HepG2 (cell line): ENCODE data around the gene SLC25A47. TPM values are rescaled to one million over a fixed set of nuclear protein-coding genes. Genes with fewer than 3 reads are reported as not detected.

Source experiments
- ATAC-seq: fragments of 200-7000 bp; cut with Tn5 transposase; 3 replicates; pipeline ENCODE4 v1.9.1; 2020; ENCODE audit warnings: mild to moderate bottlenecking, moderate library complexity
- BruUV-seq: library from RNA; stranded (reverse); fragments of 400-500 nt; replicated peaks from 2 replicates; lab custom pipeline; 2021; lab: Mats Ljungman, UMichigan
- CTCF ChIA-PET: fragments of 300-600 bp; formaldehyde crosslinking; extraction: SDS; loops from one replicate; lab custom pipeline; 2021; ENCODE audit warnings: low total read pairs, inconsistent platforms, low intra/inter-chr PET ratio; lab: Yijun Ruan, JAX
- POLR2A ChIA-PET: fragments of 350-600 bp; sonication (Branson Sonifier 250); formaldehyde crosslinking; loops from one replicate; lab custom pipeline; 2020; ENCODE audit warnings: antibody characterized with exemption, inconsistent platforms; lab: Yijun Ruan, JAX
- DNase-seq: peaks from one replicate; pipeline ENCODE4 v3.0.0-alpha.2; 2015; ENCODE audit warnings: low spot score
- FAIRE-seq: peaks from 3 replicates; lab custom pipeline; 2011; peaks lifted over from hg19 to GRCh38; lab: Jason Lieb, UNC
- H2AFZ ChIP-seq: one replicate; pipeline ENCODE4 v1.6.1; 2011; ENCODE audit warnings: low read length, inconsistent platforms
- H3K27ac ChIP-seq: fragments of 300-600 bp; 3 replicates; pipeline ENCODE4 v1.8.0; 2011; ENCODE audit warnings: mixed run types, mild to moderate bottlenecking, mixed read lengths, low read length, inconsistent platforms; ENCODE audit not compliant: insufficient read depth; ENCODE audit errors: extremely low read length
- H3K27me3 ChIP-seq, 2 experiments: fragments of 200-600 bp in 1 of 2; 2 replicates in 1 of 2; 3 replicates in 1 of 2; pipeline versions ENCODE4 v1.6.0 to v1.8.0; 2011; ENCODE audit warnings: low read length in 2 of 2, mild to moderate bottlenecking in 2 of 2, moderate library complexity in 2 of 2, inconsistent platforms in 1 of 2; ENCODE audit not compliant: insufficient read depth in 2 of 2, control insufficient read depth in 1 of 2
- H3K36me3 ChIP-seq, 2 experiments: fragments of 200-600 bp in 1 of 2; replicated peaks in 1 of 2; 2 replicates in 1 of 2; 3 replicates in 1 of 2; pipeline versions ENCODE4 v1.5.1 to v1.8.0; 2011; ENCODE audit warnings: low read length in 2 of 2, inconsistent platforms in 1 of 2; ENCODE audit not compliant: insufficient read depth in 2 of 2, control insufficient read depth in 1 of 2
- H3K4me1 ChIP-seq: 2 replicates; pipeline ENCODE4 v1.5.1; 2012; ENCODE audit warnings: low read length, inconsistent platforms; ENCODE audit not compliant: insufficient read depth
- H3K4me2 ChIP-seq: 2 replicates; pipeline ENCODE4 v1.6.0; 2011; ENCODE audit warnings: low read depth, low read length, inconsistent platforms
- H3K4me3 ChIP-seq, 3 experiments: fragments of 200-600 bp in 1 of 3; sonication (generic), shearing (Covaris generic) in 1 of 3; replicated peaks in 1 of 3; 2 replicates each; pipeline ENCODE4 v1.5.1; 2011 to 2016; ENCODE audit warnings: low read length in 3 of 3, inconsistent platforms in 2 of 3, low read depth in 2 of 3, mild to moderate bottlenecking in 2 of 3, control low read depth in 1 of 3, mixed read lengths in 1 of 3; ENCODE audit not compliant: insufficient read depth in 1 of 3
- H3K79me2 ChIP-seq: one replicate; pipeline ENCODE4 v1.6.1; 2011; ENCODE audit warnings: low read length, inconsistent platforms; ENCODE audit not compliant: insufficient read depth
- H3K9ac ChIP-seq: 2 replicates; pipeline ENCODE4 v1.6.0; 2011; ENCODE audit warnings: mild to moderate bottlenecking, low read depth, low read length, inconsistent platforms; ENCODE audit not compliant: insufficient read depth
- H3K9me3 ChIP-seq: 2 replicates; pipeline ENCODE4 v1.5.1; 2012; ENCODE audit warnings: mild to moderate bottlenecking, low read length
- H4K20me1 ChIP-seq: 2 replicates; pipeline ENCODE4 v1.6.0; 2011; ENCODE audit warnings: inconsistent platforms, mild to moderate bottlenecking, low read length, moderate library complexity; ENCODE audit not compliant: insufficient read depth
- MTA1 ChIP-seq: sonication (generic); formaldehyde crosslinking; IDR thresholded peaks from 2 replicates; pipeline ENCODE4 v1.4.0; 2020; ENCODE audit warnings: missing genetic modification reagents, mild to moderate bottlenecking, borderline replicate concordance
- SCMH1 ChIP-seq: sonication (generic); formaldehyde crosslinking; IDR thresholded peaks from 2 replicates; pipeline ENCODE4 v1.9.0; 2021; ENCODE audit warnings: missing genetic modification reagents, mild to moderate bottlenecking, borderline replicate concordance
- ZBTB44 ChIP-seq: sonication (generic); formaldehyde crosslinking; IDR thresholded peaks from 2 replicates; pipeline ENCODE4 v1.4.0; 2020; ENCODE audit warnings: missing genetic modification reagents
- WGBS: methylation state at CpG from one replicate; pipeline ENCODE4 v1.1.6; 2017; ENCODE audit warnings: low lambda C conversion rate; 5-methylcytosine and 5-hydroxymethylcytosine counted together
- in situ Hi-C: cut with HindIII; loops from 2 replicates; pipeline ENCODE4 v1.10.0; 2017; ENCODE audit warnings: low pct_unique_long_range_greater_than_20kb; ENCODE audit not compliant: extremely low pct_ligation_motif_present
- intact Hi-C: fragments of 100-400 bp; cut with micrococcal nuclease; formaldehyde crosslinking; loops from one replicate; pipeline ENCODE4 v1.10.0; 2022; ENCODE audit not compliant: unreplicated experiment
- polyA plus RNA-seq, 8 experiments: library from polyadenylated mRNA; depleted of rRNA in 3 of 8; stranded (reverse) in 7 of 8; unstranded in 1 of 8; fragments of >200 nt; fragmentation: Illumina TruSeq in 4 of 8; extraction: Trizol in 4 of 8; gene quantifications; 2 replicates each; pipeline versions ENCODE4 v1.2.1 to v1.2.3, GENCODE V29; 2011 to 2016; ENCODE audit warnings: low read depth in 4 of 8, missing spikeins in 1 of 8, mixed read lengths in 1 of 8; ENCODE audit not compliant: insufficient read depth in 1 of 8
- total RNA-seq, 5 experiments: library from RNA; depleted of rRNA; stranded (reverse); fragments of >200 nt; fragmentation: Illumina TruSeq; extraction: Trizol; gene quantifications; 2 replicates each; pipeline ENCODE4 v1.2.3, GENCODE V29; 2016; ENCODE audit warnings: low read depth in 1 of 5
- TF ChIP-seq, protein P1 (sequence below): sonication (generic); formaldehyde crosslinking; IDR thresholded peaks from 2 replicates; pipeline ENCODE4 v1.4.0; 2020; ENCODE audit warnings: missing genetic modification reagents, borderline replicate concordance

Gene SLC25A47
- total and polyA plus RNA-seq, 2 of the 13 experiments (the other 11 are each of a cell fraction or from before 2014, with no cell fraction given), result 1.0 to 1.7 TPM

GRCh38 chr14:100281286-100282082, 41.7 kb upstream of the SLC25A47 start (continued):
- TF ChIP-seq, protein P1, sequence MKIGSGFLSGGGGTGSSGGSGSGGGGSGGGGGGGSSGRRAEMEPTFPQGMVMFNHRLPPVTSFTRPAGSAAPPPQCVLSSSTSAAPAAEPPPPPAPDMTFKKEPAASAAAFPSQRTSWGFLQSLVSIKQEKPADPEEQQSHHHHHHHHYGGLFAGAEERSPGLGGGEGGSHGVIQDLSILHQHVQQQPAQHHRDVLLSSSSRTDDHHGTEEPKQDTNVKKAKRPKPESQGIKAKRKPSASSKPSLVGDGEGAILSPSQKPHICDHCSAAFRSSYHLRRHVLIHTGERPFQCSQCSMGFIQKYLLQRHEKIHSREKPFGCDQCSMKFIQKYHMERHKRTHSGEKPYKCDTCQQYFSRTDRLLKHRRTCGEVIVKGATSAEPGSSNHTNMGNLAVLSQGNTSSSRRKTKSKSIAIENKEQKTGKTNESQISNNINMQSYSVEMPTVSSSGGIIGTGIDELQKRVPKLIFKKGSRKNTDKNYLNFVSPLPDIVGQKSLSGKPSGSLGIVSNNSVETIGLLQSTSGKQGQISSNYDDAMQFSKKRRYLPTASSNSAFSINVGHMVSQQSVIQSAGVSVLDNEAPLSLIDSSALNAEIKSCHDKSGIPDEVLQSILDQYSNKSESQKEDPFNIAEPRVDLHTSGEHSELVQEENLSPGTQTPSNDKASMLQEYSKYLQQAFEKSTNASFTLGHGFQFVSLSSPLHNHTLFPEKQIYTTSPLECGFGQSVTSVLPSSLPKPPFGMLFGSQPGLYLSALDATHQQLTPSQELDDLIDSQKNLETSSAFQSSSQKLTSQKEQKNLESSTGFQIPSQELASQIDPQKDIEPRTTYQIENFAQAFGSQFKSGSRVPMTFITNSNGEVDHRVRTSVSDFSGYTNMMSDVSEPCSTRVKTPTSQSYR (CRISPR knock-in tag), result no peak

GRCh38 chr14:100282083-100282350, 41.1 kb upstream of the SLC25A47 start:
- peaks cover 32% of the 10 kb centered on the region for H3K79me2 ChIP-seq
- ChIA-PET CTCF (no interaction called here), POLR2A (no interaction called here)

More at GRCh38 chr14:100282083-100282350, 41.1 kb upstream of the SLC25A47 start:
- DNase-seq (no peak), ATAC-seq (no peak), FAIRE-seq (no peak)
- in situ Hi-C loops (no loop called here), intact Hi-C loops (loop anchor here (5.0 kb wide), 1 partner anchor 1520 kb away; no protein-coding TSS in a partner anchor)
- H3K9ac ChIP-seq, result no peak overlapping the region
- BruUV-seq, result no TSS peak
- no peak overlapping the region for H3K4me3 ChIP-seq
- no peaks in the 10 kb centered on the region for H3K27me3 ChIP-seq
- H2AFZ ChIP-seq, result no peak overlapping the region
- H3K9me3 ChIP-seq, result no peaks in the 10 kb centered on the region
- H3K4me1 ChIP-seq, result peaks cover 63% of the 10 kb centered on the region
- peaks cover 6 to 16% of the 10 kb centered on the region in 2 experiments for H3K36me3 ChIP-seq
- H4K20me1 ChIP-seq, result peaks cover 21% of the 10 kb centered on the region
- H3K4me2 ChIP-seq, result no peak overlapping the region
- no peak for TF ChIP-seq MTA1 (CRISPR knock-in tag)
- TF ChIP-seq SCMH1 (CRISPR knock-in tag), result no peak
- no peak for TF ChIP-seq ZBTB44
- no peak overlapping the region for H3K27ac ChIP-seq
- 100% methylated on average over 7 of the region's 7 CpGs for WGBS
